Rectal smooth muscle tissue (tissue), 1 donor: Measurements from ENCODE around the gene SLAMF7.
"Not testable (repeated sequence)": the region's sequence is repeated elsewhere in the genome, so short reads cannot be mapped to it uniquely, and the experiment has no call there.

Source experiments
- H3K27ac ChIP-seq: one replicate; pipeline ENCODE4 v1.7.0; 2013; ENCODE audit warnings: low read depth, low read length, inconsistent platforms
- H3K27me3 ChIP-seq: one replicate; pipeline ENCODE4 v1.7.0; 2013; ENCODE audit warnings: low read length; ENCODE audit not compliant: control insufficient read depth, insufficient read depth
- H3K36me3 ChIP-seq: one replicate; pipeline ENCODE4 v1.7.0; 2013; ENCODE audit warnings: low read length; ENCODE audit not compliant: control insufficient read depth, insufficient read depth
- H3K4me1 ChIP-seq: one replicate; pipeline ENCODE4 v1.7.0; 2013; ENCODE audit warnings: low read length; ENCODE audit not compliant: control insufficient read depth, insufficient read depth
- H3K4me3 ChIP-seq: one replicate; pipeline ENCODE4 v1.7.0; 2013; ENCODE audit warnings: low read length
- H3K9ac ChIP-seq: one replicate; pipeline ENCODE4 v1.7.0; 2013; ENCODE audit warnings: low read length

The SLAMF7 gene

GRCh38 chr1:160739098-160739511 lies at the start of gene SLAMF7:
SLAMF7 (plus strand) TSS chr1:160739247; CDS start chr1:160739302, 55 bp downstream.
- H3K27ac ChIP-seq, result no peak within 1 kb of the TSS
- H3K27me3 ChIP-seq, result no peaks in the 10 kb centered on the region
- H3K4me3 ChIP-seq, result no peak within 1 kb of the TSS
- H3K4me1 ChIP-seq, result no peaks in the 10 kb centered on the region
- H3K36me3 ChIP-seq, result no peaks in the 10 kb centered on the region
- no peak within 1 kb of the TSS for H3K9ac ChIP-seq

GRCh38 chr1:160692390-160692789 lies 46.7 kb upstream of the SLAMF7 start:
- H3K4me1 ChIP-seq, H3K27ac ChIP-seq, H3K4me3 ChIP-seq, H3K9ac ChIP-seq, H3K36me3 ChIP-seq, H3K27me3 ChIP-seq: not testable (repeated sequence)

GRCh38 chr1:160702100-160702499 lies 36.9 kb upstream of the SLAMF7 start:
- Histone ChIP-seq H3K27me3 (no peaks in the 10 kb centered on the region), H3K9ac (no peak overlapping the region), H3K4me1 (no peaks in the 10 kb centered on the region), H3K27ac (no peak overlapping the region), H3K4me3 (no peak overlapping the region), H3K36me3 (no peaks in the 10 kb centered on the region)

GRCh38 chr1:160704250-160704649 lies 34.8 kb upstream of the SLAMF7 start:
- no peaks in the 10 kb centered on the region for H3K27me3 ChIP-seq
- H3K4me1 ChIP-seq, result no peaks in the 10 kb centered on the region
- no peaks in the 10 kb centered on the region for H3K36me3 ChIP-seq
- H3K4me3 ChIP-seq, result no peak overlapping the region
- no peak overlapping the region for H3K9ac ChIP-seq
- H3K27ac ChIP-seq, result no peak overlapping the region

DNA sequence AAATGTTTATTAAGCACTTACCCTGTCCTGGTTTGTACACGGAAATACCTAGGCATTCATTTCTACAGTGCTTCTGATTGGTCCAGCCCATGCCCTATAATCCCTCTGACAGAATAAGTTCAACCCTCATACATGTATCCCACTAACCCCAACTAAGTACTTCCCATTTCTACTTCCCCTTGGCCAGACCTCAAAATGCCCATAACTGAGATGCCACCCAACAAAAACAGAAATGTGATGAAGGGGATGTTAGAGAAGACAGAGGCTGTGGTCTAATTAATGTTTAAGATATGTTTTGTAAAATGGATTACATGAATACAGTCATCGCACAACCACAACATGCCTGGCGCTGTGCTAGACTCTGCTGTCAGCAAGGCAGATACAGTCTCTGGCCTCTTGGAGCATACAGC lies 33.8 kb upstream of the SLAMF7 start:
- H3K27me3 ChIP-seq, H3K4me1 ChIP-seq, H3K4me3 ChIP-seq, H3K27ac ChIP-seq, H3K36me3 ChIP-seq, H3K9ac ChIP-seq: not testable (repeated sequence)

DNA sequence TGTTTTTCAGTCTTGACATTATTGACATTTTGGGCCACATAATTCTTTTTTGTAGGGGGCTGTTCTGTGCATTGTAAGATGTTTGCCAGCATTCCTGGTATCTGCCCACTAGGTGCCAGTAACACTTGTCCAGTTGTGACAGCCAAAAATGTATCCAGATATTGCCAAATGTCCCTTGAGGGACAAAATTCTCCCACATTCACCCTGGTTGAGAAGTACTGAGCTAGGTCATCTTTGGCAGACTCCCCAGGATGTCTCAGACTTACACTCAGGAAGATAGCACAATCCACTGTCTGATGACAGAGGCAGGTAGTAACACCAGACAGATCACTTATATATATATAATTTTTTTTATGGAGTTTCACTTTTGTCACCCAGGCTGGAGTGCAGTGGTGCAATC lies 33.3 kb upstream of the SLAMF7 start:
- Histone ChIP-seq H3K27me3 (no peaks in the 10 kb centered on the region), H3K9ac (no peak overlapping the region), H3K27ac (no peak overlapping the region), H3K4me1 (no peaks in the 10 kb centered on the region), H3K4me3 (no peak overlapping the region), H3K36me3 (no peaks in the 10 kb centered on the region)

GRCh38 chr1:160706526-160707235 lies 32.4 kb upstream of the SLAMF7 start:
- no peaks in the 10 kb centered on the region for H3K4me1 ChIP-seq
- no peak overlapping the region for H3K27ac ChIP-seq
- H3K9ac ChIP-seq, result no peak overlapping the region
- H3K36me3 ChIP-seq, result no peaks in the 10 kb centered on the region
- no peak overlapping the region for H3K4me3 ChIP-seq
- no peaks in the 10 kb centered on the region for H3K27me3 ChIP-seq

DNA sequence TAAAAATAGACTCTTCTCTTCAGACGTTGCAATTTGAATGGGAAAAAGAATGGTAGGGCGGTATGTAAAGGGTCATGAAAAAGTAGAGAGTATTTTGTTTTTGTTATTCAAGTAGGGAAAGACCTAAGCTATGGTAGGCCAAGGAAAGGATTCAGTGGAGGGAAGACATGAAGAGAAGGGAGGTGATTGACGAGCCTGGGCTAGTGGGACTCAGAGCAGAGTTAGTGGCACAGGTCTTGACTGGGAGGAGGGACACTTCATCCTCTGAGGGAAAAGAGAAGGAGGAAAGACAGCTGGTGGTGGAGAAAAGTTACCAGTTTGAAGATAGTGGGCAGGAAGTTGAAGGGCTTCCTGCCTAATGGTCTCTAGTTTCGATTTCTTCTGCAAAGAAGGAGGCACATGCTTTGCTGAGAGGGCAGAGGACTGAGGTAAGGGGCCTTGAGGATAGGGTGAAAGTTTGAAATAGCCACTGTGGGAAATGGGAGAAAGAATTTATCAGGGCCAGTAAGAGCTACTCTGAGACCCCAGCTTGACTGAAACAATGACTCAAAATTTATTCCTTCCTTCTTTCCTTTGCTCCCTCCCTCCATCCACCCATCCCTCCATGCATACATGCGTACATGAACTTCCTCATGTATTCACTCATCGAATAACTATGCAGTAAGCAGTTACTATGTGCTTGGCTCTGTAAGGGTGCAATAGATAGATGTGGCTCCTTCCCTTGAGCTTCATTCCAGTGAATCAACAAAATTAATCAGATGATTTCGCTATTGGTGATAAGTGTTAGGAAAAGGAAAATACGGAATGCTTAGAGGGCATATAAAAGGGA lies 31.6 kb upstream of the SLAMF7 start:
- H3K9ac ChIP-seq, result no peak overlapping the region
- peak overlapping the region; percentile 14 for H3K4me3 ChIP-seq
- no peaks in the 10 kb centered on the region for H3K36me3 ChIP-seq
- H3K27me3 ChIP-seq, result no peaks in the 10 kb centered on the region
- H3K4me1 ChIP-seq, result no peaks in the 10 kb centered on the region
- H3K27ac ChIP-seq, result no peak overlapping the region

GRCh38 chr1:160708118-160708517 lies 30.9 kb upstream of the SLAMF7 start:
- no peaks in the 10 kb centered on the region for H3K36me3 ChIP-seq
- H3K27ac ChIP-seq, result no peak overlapping the region
- no peak overlapping the region for H3K9ac ChIP-seq
- H3K4me1 ChIP-seq, result no peaks in the 10 kb centered on the region
- H3K27me3 ChIP-seq, result no peaks in the 10 kb centered on the region
- H3K4me3 ChIP-seq, result no peak overlapping the region

- no peaks in the 10 kb centered on the region for H3K27me3 ChIP-seq
- H3K4me1 ChIP-seq, result no peaks in the 10 kb centered on the region
- no peaks in the 10 kb centered on the region for H3K36me3 ChIP-seq
- no peak overlapping the region for H3K27ac ChIP-seq
- no peak overlapping the region for H3K9ac ChIP-seq
- no peak overlapping the region for H3K4me3 ChIP-seq
Measured at GRCh38 chr1:160708801-160709200, 30.2 kb upstream of the SLAMF7 start.

DNA sequence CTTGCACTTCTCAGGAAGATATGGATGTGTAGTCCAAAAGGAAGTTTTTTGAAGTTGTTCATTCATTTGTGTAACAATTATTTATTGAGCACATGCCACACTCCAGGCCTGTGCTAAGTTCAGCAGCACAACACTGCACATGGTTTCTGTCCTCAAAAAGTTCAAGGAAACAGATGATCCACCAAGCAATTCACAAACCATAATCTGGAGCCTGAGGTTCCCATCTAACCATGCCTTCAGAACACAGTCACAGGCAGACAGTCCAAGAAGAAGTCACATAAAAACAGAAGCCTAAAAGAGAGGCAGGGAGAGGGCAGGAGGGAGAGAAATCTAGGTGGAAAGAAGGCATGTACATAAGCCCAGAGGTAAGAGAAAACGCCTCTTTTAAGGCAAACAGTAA lies 29.3 kb upstream of the SLAMF7 start:
- no peaks in the 10 kb centered on the region for H3K36me3 ChIP-seq
- H3K27ac ChIP-seq, result no peak overlapping the region
- no peak overlapping the region for H3K9ac ChIP-seq
- peak overlapping the region; percentile 35 for H3K4me3 ChIP-seq
- H3K4me1 ChIP-seq, result no peaks in the 10 kb centered on the region
- H3K27me3 ChIP-seq, result no peaks in the 10 kb centered on the region

DNA sequence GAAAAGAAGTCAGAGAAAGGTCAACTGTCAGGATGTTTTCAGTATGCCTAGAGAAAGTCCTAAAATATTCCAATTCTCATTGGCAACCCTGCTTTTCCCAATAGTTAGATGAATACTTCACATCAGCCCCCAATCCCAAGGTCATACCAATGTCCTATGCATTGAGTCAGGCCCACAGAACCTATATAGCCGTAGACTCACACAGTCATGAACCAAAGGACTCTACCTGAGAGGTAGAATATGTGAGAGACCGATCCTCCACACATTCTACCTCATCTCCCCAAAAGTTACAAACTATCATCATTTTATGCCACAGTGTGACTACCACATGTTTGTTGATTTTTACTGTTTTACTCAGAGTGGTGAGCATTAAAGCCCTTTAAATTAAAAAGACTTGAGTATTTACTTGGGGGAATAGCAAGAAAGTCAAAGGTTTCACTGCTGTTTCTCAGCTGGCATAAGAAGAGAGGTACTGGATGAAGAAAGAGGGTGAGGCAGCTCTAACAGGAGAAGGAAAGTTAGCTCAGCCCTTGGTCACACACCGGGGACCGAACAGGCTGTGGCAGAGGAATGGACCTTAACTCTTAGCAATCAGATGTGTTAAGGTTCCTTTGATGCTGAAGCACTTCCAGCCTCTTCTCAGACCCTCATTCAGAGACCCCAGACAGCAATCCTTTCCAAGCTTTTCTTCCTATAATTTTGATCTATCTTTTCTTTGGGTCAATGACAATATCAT lies 28.4 kb upstream of the SLAMF7 start:
- Histone ChIP-seq H3K4me1 (no peaks in the 10 kb centered on the region), H3K4me3 (peak overlapping the region; percentile 60), H3K36me3 (no peaks in the 10 kb centered on the region), H3K27me3 (no peaks in the 10 kb centered on the region), H3K9ac (no peak overlapping the region), H3K27ac (no peak overlapping the region)
